ENCODE results near the gene ZC3H11A. TPM values are rescaled to one million over a fixed set of nuclear protein-coding genes. Genes with fewer than 3 reads are reported as not detected.
A peak's percentile ranks its signal among the peaks of the same experiment; 100 is the strongest.
"Not testable (repeated sequence)": the region's sequence is repeated elsewhere in the genome, so short reads cannot be mapped to it uniquely, and the experiment has no call there.

ZC3H11A gene
- polyA plus RNA-seq (2013, experiment 1 of 2) = 46.8 TPM
- polyA plus RNA-seq (2013, experiment 2 of 2) = 46.4 TPM

DNA sequence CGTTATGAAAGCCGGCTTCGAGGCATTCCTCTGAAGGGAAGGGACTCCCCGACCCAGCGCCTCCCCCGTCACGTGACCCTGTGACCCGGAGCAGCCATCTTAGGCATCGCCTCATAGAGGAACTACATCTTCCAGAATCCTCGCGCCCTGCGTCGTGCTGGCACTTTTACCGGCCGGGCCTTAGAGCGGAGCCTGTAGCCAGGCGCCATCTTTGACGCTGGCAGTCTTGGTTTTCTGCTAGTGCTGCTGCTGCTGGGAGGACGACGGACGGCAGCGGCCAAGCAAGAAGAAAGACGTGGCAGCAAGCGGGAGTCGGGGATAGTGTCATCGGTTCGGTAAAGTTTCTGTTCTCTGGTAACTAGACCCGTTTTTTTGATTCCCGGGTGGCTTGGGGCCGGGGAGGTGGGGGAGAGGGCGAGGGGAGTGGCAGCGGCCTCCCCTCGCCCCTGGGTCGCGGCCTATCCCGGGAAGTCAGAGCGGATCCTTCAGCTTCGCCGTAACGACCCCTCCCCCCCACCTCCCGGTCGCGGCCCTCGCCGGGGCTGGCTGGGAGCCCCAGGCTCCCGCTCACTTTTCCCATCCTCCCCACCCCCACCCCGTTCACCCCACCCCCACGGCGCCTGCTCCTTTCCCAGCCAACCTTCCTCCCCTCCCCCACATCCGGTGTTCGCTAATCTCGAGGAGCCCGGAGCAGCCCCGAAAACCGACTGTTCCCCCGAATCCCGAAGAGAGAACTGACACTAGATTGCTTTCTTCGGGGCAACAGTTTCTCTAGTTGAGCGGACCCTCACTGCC lies at the start of gene ZC3H11A, which contains the start of gene ZBED6:
Gene ZC3H11A (plus strand): TSS at position 183 of the 795 bp plus-strand sequence. CDS start 21,448 bp downstream, outside the sequence.
Gene ZBED6 (plus strand): TSS at position 183 of the 795 bp plus-strand sequence. CDS start 1,900 bp downstream, outside the sequence.
- H3K4me1 ChIP-seq (ENCODE audit: control insufficient read depth, low read depth, low read length) = peaks cover 7% of the 10 kb centered on the region
- H2BK120ac ChIP-seq (ENCODE audit: low read depth, low read length) = peak within 1 kb of the TSS; percentile 86
- no peak within 1 kb of the TSS for H2BK15ac ChIP-seq (replicated peaks; ENCODE audit: low read depth)
- no peaks in the 10 kb centered on the region for H3K27me3 ChIP-seq (ENCODE audit: insufficient read depth, low read length, poor library complexity)
- peak within 1 kb of the TSS; percentile 98 for H3K27ac ChIP-seq (ENCODE audit: low read depth, low read length)
- peak within 1 kb of the TSS; percentile 88 for H3K4me3 ChIP-seq (ENCODE audit: low read length)
- H3K4me2 ChIP-seq (ENCODE audit: low read length) = peak within 1 kb of the TSS; percentile 96
- peak; percentile 99 for DNase-seq
- peaks cover 40% of the 10 kb centered on the region for H3K79me2 ChIP-seq (ENCODE audit: control insufficient read depth, insufficient read depth, low read length)
- peaks cover 23% of the 10 kb centered on the region for H3K79me1 ChIP-seq (ENCODE audit: low read length)
- peak within 1 kb of the TSS; percentile 84 for H3K18ac ChIP-seq (ENCODE audit: low read length)
- peak within 1 kb of the TSS; percentile 100 for H3K4ac ChIP-seq (ENCODE audit: low read depth, low read length)
- H4K8ac ChIP-seq (ENCODE audit: low read depth, low read length) = no peak within 1 kb of the TSS
- peak within 1 kb of the TSS; percentile 90 for H2BK5ac ChIP-seq (ENCODE audit: low read length)
- peak within 1 kb of the TSS; percentile 29 for H3K23ac ChIP-seq (ENCODE audit: low read length)
- peaks cover 2% of the 10 kb centered on the region for H3K36me3 ChIP-seq (ENCODE audit: control insufficient read depth, insufficient read depth, low read length)
- peak within 1 kb of the TSS; percentile 33 for H4K5ac ChIP-seq (ENCODE audit: low read length)
- peak within 1 kb of the TSS; percentile 98 for H2AK5ac ChIP-seq (ENCODE audit: low read length)
- H3K9ac ChIP-seq (ENCODE audit: low read length) = peak within 1 kb of the TSS; percentile 98
- no CpG with 5 or more reads among the region's 59 CpGs for WGBS (ENCODE audit: extremely low coverage, insufficient coverage, low lambda C conversion rate)
- peak within 1 kb of the TSS; percentile 98 for H3K56ac ChIP-seq (ENCODE audit: low read length)

DNA sequence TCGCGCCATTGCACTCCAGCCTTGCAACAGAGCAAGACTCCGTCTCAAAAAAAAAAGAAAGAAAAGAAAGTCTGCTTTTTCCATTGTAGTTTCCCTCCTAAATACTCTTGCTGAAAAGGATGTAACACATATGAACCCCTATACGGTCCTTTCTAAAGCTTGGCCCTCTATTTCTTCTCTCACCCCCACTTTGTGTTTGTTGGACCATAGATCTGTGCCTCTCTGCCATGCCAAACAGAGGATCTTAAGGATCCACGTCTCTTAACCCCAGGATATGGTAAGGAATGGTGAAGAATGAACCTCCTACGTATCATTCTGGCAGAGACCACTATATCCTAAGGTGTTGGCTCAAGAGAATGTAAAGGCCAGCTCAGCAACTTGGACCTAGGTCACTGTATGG lies 49.1 kb upstream of the ZC3H11A start:
- H2AK5ac ChIP-seq (ENCODE audit: low read length) = no peak overlapping the region
- H4K5ac ChIP-seq (ENCODE audit: low read length) = no peak overlapping the region
- no peaks in the 10 kb centered on the region for H3K36me3 ChIP-seq (ENCODE audit: control insufficient read depth, insufficient read depth, low read length)
- H2BK5ac ChIP-seq (ENCODE audit: low read length) = no peak overlapping the region
- no peak overlapping the region for H4K8ac ChIP-seq (ENCODE audit: low read depth, low read length)
- no peaks in the 10 kb centered on the region for H3K79me1 ChIP-seq (ENCODE audit: low read length)
- no peak overlapping the region for H3K23ac ChIP-seq (ENCODE audit: low read length)
- WGBS (ENCODE audit: extremely low coverage, insufficient coverage, low lambda C conversion rate) = no CpG with 5 or more reads among the region's 6 CpGs
- H2BK120ac ChIP-seq (ENCODE audit: low read depth, low read length) = no peak overlapping the region
- no peak overlapping the region for H3K4me3 ChIP-seq (ENCODE audit: low read length)
- no peaks in the 10 kb centered on the region for H3K27me3 ChIP-seq (ENCODE audit: insufficient read depth, low read length, poor library complexity)
- no peak overlapping the region for H3K18ac ChIP-seq (ENCODE audit: low read length)
- no peaks in the 10 kb centered on the region for H3K79me2 ChIP-seq (ENCODE audit: control insufficient read depth, insufficient read depth, low read length)
- no peak overlapping the region for H3K9ac ChIP-seq (ENCODE audit: low read length)
- H3K4me1 ChIP-seq (ENCODE audit: control insufficient read depth, low read depth, low read length) = peaks cover 2% of the 10 kb centered on the region
- H2BK15ac ChIP-seq (replicated peaks; ENCODE audit: low read depth) = no peak overlapping the region
- no peak for DNase-seq
- H3K56ac ChIP-seq (ENCODE audit: low read length) = no peak overlapping the region
- H3K4ac ChIP-seq (ENCODE audit: low read depth, low read length) = no peak overlapping the region
- H3K27ac ChIP-seq (ENCODE audit: low read depth, low read length) = no peak overlapping the region
- no peak overlapping the region for H3K4me2 ChIP-seq (ENCODE audit: low read length)

DNA sequence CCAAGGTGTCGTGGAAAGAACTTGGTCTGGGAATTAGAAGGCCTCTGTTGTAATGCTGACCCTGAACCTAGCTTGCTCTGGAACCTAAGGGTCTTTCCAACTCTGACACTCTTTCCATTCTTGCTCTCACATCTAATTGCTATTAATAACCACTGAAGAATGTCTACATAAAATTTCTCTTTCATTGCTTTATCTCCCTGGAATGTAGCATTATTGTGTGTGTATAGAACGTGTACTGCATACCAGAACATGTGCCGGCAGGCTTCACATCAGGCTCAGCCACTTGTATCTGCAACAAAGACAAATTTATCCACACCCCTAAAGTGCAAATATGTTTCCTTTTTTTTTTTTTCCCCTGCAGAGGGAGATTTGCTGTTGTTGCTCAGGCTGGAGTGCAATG lies 44.4 kb upstream of the ZC3H11A start:
- Histone ChIP-seq H2BK5ac (ENCODE audit: low read length) (no peak overlapping the region), H3K4me3 (ENCODE audit: low read length) (no peak overlapping the region), H2BK15ac (replicated peaks; ENCODE audit: low read depth) (no peak overlapping the region), H3K4me2 (ENCODE audit: low read length) (no peak overlapping the region), H3K23ac (ENCODE audit: low read length) (no peak overlapping the region), H3K27ac (ENCODE audit: low read depth, low read length) (no peak overlapping the region), H3K27me3 (ENCODE audit: insufficient read depth, low read length, poor library complexity) (no peaks in the 10 kb centered on the region), H2AK5ac (ENCODE audit: low read length) (no peak overlapping the region), H3K56ac (ENCODE audit: low read length) (no peak overlapping the region), H3K9ac (ENCODE audit: low read length) (no peak overlapping the region), H3K79me1 (ENCODE audit: low read length) (no peaks in the 10 kb centered on the region), H3K4me1 (ENCODE audit: control insufficient read depth, low read depth, low read length) (peaks cover 3% of the 10 kb centered on the region), H4K8ac (ENCODE audit: low read depth, low read length) (no peak overlapping the region), H3K36me3 (ENCODE audit: control insufficient read depth, insufficient read depth, low read length) (no peaks in the 10 kb centered on the region), H3K4ac (ENCODE audit: low read depth, low read length) (no peak overlapping the region), H3K18ac (ENCODE audit: low read length) (no peak overlapping the region), H4K5ac (ENCODE audit: low read length) (no peak overlapping the region), H3K79me2 (ENCODE audit: control insufficient read depth, insufficient read depth, low read length) (no peaks in the 10 kb centered on the region), H2BK120ac (ENCODE audit: low read depth, low read length) (no peak overlapping the region)
- no peak for DNase-seq
- no CpG with 5 or more reads among the region's 3 CpGs for WGBS (ENCODE audit: extremely low coverage, insufficient coverage, low lambda C conversion rate)

DNA sequence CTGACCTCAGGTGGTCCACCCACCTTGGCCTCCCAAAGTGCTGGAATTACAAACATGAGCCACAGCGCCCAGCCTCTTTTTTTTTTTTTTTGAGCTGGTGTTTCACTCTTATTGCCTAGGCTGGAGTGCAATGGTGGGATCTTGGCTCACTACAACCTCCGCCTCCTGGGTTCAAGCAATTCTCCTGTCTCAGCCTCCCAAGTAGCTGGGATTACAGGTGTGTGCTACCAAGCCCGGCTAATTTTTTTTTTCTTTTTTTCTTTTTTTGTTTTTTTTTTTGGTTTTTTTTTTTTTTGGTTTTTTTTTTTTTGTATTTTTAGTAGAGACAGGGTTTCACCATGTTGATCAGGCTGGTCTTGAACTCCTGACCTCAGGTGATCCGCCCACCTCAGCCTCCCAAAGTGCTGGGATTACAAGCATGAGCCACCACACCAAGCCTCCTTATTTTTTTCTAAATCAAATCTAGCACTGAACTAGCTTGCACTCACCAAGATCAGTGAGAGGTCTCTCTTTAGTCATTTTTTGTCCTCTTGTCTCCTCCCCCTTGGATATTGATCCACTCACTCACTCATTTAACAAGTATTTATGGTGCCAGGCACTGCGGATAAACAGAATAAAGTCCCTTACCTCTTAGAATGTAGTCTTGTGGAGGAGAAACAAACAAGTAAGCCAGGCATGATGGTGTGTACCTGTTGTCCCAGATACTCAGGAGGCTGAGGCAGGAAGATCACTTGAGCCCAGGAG lies 43.6 kb upstream of the ZC3H11A start:
- H3K18ac ChIP-seq (ENCODE audit: low read length); H3K4me3 ChIP-seq (ENCODE audit: low read length); H3K4ac ChIP-seq (ENCODE audit: low read depth, low read length); H3K23ac ChIP-seq (ENCODE audit: low read length); H3K79me2 ChIP-seq (ENCODE audit: control insufficient read depth, insufficient read depth, low read length); H3K36me3 ChIP-seq (ENCODE audit: control insufficient read depth, insufficient read depth, low read length); H3K79me1 ChIP-seq (ENCODE audit: low read length); H4K8ac ChIP-seq (ENCODE audit: low read depth, low read length); DNase-seq; H3K4me2 ChIP-seq (ENCODE audit: low read length); H3K27ac ChIP-seq (ENCODE audit: low read depth, low read length); H2AK5ac ChIP-seq (ENCODE audit: low read length); H3K27me3 ChIP-seq (ENCODE audit: insufficient read depth, low read length, poor library complexity); H3K56ac ChIP-seq (ENCODE audit: low read length); H2BK120ac ChIP-seq (ENCODE audit: low read depth, low read length); H3K9ac ChIP-seq (ENCODE audit: low read length); H4K5ac ChIP-seq (ENCODE audit: low read length); H3K4me1 ChIP-seq (ENCODE audit: control insufficient read depth, low read depth, low read length); H2BK5ac ChIP-seq (ENCODE audit: low read length); H2BK15ac ChIP-seq (replicated peaks; ENCODE audit: low read depth): not testable (repeated sequence)
- WGBS (ENCODE audit: extremely low coverage, insufficient coverage, low lambda C conversion rate) = no CpG with 5 or more reads among the region's 5 CpGs

DNA sequence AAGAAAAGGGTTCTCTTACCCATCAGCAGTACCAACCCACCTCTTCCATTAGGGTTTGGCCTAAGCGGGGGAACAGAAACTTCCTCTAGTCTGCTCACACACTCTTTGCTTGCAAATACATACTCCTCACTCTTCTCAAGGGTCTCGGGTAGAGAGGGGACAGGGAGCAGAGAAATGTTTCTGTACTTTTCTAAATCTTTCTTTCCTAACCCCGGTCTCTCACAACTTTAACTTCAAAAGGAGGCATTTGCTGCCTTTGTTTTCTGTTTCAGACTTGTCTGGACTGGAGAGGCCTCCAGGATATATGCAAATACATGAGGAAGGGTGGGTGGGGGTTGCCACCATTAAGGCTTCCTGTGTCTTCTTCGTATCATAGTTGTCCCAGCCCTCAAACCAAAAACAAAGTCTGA lies 41.0 kb upstream of the ZC3H11A start:
- H3K4ac ChIP-seq (ENCODE audit: low read depth, low read length) = no peak overlapping the region
- no peaks in the 10 kb centered on the region for H3K27me3 ChIP-seq (ENCODE audit: insufficient read depth, low read length, poor library complexity)
- H2BK15ac ChIP-seq (replicated peaks; ENCODE audit: low read depth) = no peak overlapping the region
- H3K79me1 ChIP-seq (ENCODE audit: low read length) = no peaks in the 10 kb centered on the region
- no CpG with 5 or more reads among the region's 4 CpGs for WGBS (ENCODE audit: extremely low coverage, insufficient coverage, low lambda C conversion rate)
- no peaks in the 10 kb centered on the region for H3K79me2 ChIP-seq (ENCODE audit: control insufficient read depth, insufficient read depth, low read length)
- peaks cover 5% of the 10 kb centered on the region for H3K4me1 ChIP-seq (ENCODE audit: control insufficient read depth, low read depth, low read length)
- H3K27ac ChIP-seq (ENCODE audit: low read depth, low read length) = peak overlapping the region; percentile 66
- no peaks in the 10 kb centered on the region for H3K36me3 ChIP-seq (ENCODE audit: control insufficient read depth, insufficient read depth, low read length)
- H3K9ac ChIP-seq (ENCODE audit: low read length) = no peak overlapping the region
- no peak overlapping the region for H4K5ac ChIP-seq (ENCODE audit: low read length)
- H3K56ac ChIP-seq (ENCODE audit: low read length) = peak overlapping the region; percentile 42
- no peak overlapping the region for H2AK5ac ChIP-seq (ENCODE audit: low read length)
- H3K18ac ChIP-seq (ENCODE audit: low read length) = peak overlapping the region; percentile 85
- H3K23ac ChIP-seq (ENCODE audit: low read length) = no peak overlapping the region
- H4K8ac ChIP-seq (ENCODE audit: low read depth, low read length) = no peak overlapping the region
- H3K4me2 ChIP-seq (ENCODE audit: low read length) = no peak overlapping the region
- H3K4me3 ChIP-seq (ENCODE audit: low read length) = no peak overlapping the region
- peak overlapping the region; percentile 35 for H2BK120ac ChIP-seq (ENCODE audit: low read depth, low read length)
- no peak for DNase-seq
- H2BK5ac ChIP-seq (ENCODE audit: low read length) = no peak overlapping the region
